K562 (cell line): ENCODE data around the gene AIPL1. TPM values are rescaled to one million over a fixed set of nuclear protein-coding genes. Genes with fewer than 3 reads are reported as not detected.

Source experiments
- CGGBP1 ChIP-seq: fragments of 250-450 bp; sonication (Bioruptor Pico); IDR thresholded peaks from 2 replicates; pipeline ENCODE4 v1.9.0; 2021; ENCODE audit warnings: mild to moderate bottlenecking
- CREB1 ChIP-seq, 2 experiments: sonication (generic) in 1 of 2; formaldehyde crosslinking in 1 of 2; IDR thresholded peaks; 2 replicates each; pipeline versions ENCODE4 v1.6.1 to v1.8.0; 2012 to 2022; ENCODE audit warnings: inconsistent platforms in 1 of 2, mild to moderate bottlenecking in 1 of 2, missing genetic modification reagents in 1 of 2, moderate library complexity in 1 of 2
- CREBBP ChIP-seq: IDR thresholded peaks from one replicate; pipeline ENCODE4 v1.6.1; 2012; ENCODE audit warnings: low read depth, mild to moderate bottlenecking, control low read depth, inconsistent platforms, low read length
- CTCF ChIP-seq, 3 experiments: IDR thresholded peaks in 2 of 3; conservative IDR thresholded peaks in 1 of 3; 2 replicates each; pipeline ENCODE4 v1.5.1; 2011 to 2012; ENCODE audit warnings: low read length in 3 of 3, mild to moderate bottlenecking in 3 of 3, control low read depth in 2 of 3, improper control_type of control experiment in 1 of 3, inconsistent platforms in 1 of 3, low read depth in 1 of 3, mixed read lengths in 1 of 3, moderate library complexity in 1 of 3; ENCODE audit not compliant: insufficient read depth in 2 of 3
- GABPB1 ChIP-seq: sonication (generic); formaldehyde crosslinking; IDR thresholded peaks from 2 replicates; pipeline ENCODE4 v1.8.0; 2022; ENCODE audit warnings: mild to moderate bottlenecking, missing genetic modification reagents
- HIVEP1 ChIP-seq: fragments of 250-450 bp; sonication (Bioruptor Pico); IDR thresholded peaks from 2 replicates; pipeline ENCODE4 v1.4.0; 2020; ENCODE audit warnings: mild to moderate bottlenecking
- HMGN3 ChIP-seq: IDR thresholded peaks from 2 replicates; pipeline ENCODE4 v1.6.1; 2011; ENCODE audit warnings: borderline replicate concordance, low read depth, mild to moderate bottlenecking, mixed read lengths, low read length; ENCODE audit not compliant: insufficient read length; ENCODE audit errors: extremely low read depth
- KHSRP ChIP-seq: fragments of 450-650 bp; IDR thresholded peaks from 2 replicates; pipeline ENCODE4 v1.6.1; 2017
- KLF16 ChIP-seq: IDR thresholded peaks from 2 replicates; pipeline ENCODE4 v1.6.1; 2016; ENCODE audit warnings: antibody characterized with exemption
- MAFF ChIP-seq: IDR thresholded peaks from 2 replicates; pipeline ENCODE4 v1.6.1; 2012; ENCODE audit warnings: low read length, improper control_type of control experiment
- NR2F6 ChIP-seq: fragments of 450-650 bp; formaldehyde crosslinking; IDR thresholded peaks from 2 replicates; pipeline ENCODE4 v1.4.0; 2020; ENCODE audit warnings: mild to moderate bottlenecking
- PTTG1 ChIP-seq: fragments of 450-650 bp; IDR thresholded peaks from 2 replicates; pipeline ENCODE4 v1.6.1; 2016; ENCODE audit warnings: low read depth, mild to moderate bottlenecking, missing genetic modification characterization, missing compliant biosample characterization
- RBBP5 ChIP-seq: fragments of 200-600 bp; sonication (generic); IDR thresholded peaks from 2 replicates; pipeline ENCODE4 v1.6.1; 2012; ENCODE audit warnings: borderline replicate concordance, mild to moderate bottlenecking, low read length, control low read depth, inconsistent platforms; ENCODE audit not compliant: insufficient read depth, poor library complexity, severe bottlenecking
- RBFOX2 ChIP-seq: fragments of 200-400 bp; formaldehyde crosslinking; IDR thresholded peaks from 2 replicates; pipeline ENCODE4 v1.6.1; 2017; ENCODE audit warnings: low read depth, mild to moderate bottlenecking, low read length, moderate library complexity
- SNIP1 ChIP-seq: fragments of 450-650 bp; IDR thresholded peaks from 2 replicates; pipeline ENCODE4 v1.7.1; 2017; ENCODE audit warnings: low read depth, mild to moderate bottlenecking
- USF2 ChIP-seq: sonication (generic); formaldehyde crosslinking; IDR thresholded peaks from 2 replicates; pipeline ENCODE4 v1.5.0; 2020; ENCODE audit warnings: missing genetic modification reagents
- XRCC3 ChIP-seq: fragments of 450-650 bp; IDR thresholded peaks from 2 replicates; pipeline ENCODE4 v1.6.1; 2017; ENCODE audit warnings: mild to moderate bottlenecking, moderate library complexity
- ZNF232 ChIP-seq: sonication (generic); formaldehyde crosslinking; IDR thresholded peaks from 2 replicates; pipeline ENCODE4 v1.8.0; 2022; ENCODE audit warnings: mild to moderate bottlenecking, missing genetic modification reagents
- ZNF280A ChIP-seq: fragments of 450-650 bp; IDR thresholded peaks from 2 replicates; pipeline ENCODE4 v1.6.1; 2018; ENCODE audit warnings: mild to moderate bottlenecking, low read depth; ENCODE audit not compliant: partially characterized antibody
- ZSCAN29 ChIP-seq: fragments of 450-650 bp; IDR thresholded peaks from 2 replicates; pipeline ENCODE4 v1.6.1; 2017
- polyA plus RNA-seq, 8 experiments: library from polyadenylated mRNA; depleted of rRNA in 4 of 8; stranded (reverse) in 5 of 8; unstranded in 3 of 8; fragments of >200 nt; fragmentation: Nextera tagmentation in 2 of 8; fragmentation: Illumina TruSeq in 1 of 8; extraction: Ambion mirVana in 2 of 8; extraction: Trizol in 1 of 8; gene quantifications; 2 replicates each; pipeline versions ENCODE4 v1.2.1 to v1.2.3, GENCODE V29; 2011 to 2014; ENCODE audit warnings: inconsistent platforms in 1 of 8, missing spikeins in 1 of 8
- total RNA-seq, 7 experiments: library from RNA; depleted of rRNA in 6 of 7; stranded (reverse); fragments of >200 nt in 6 of 7; fragmentation: Illumina TruSeq in 2 of 7; extraction: Trizol in 2 of 7; gene quantifications; 2 replicates each; pipeline versions ENCODE4 v1.2.1 to v1.2.3, GENCODE V29; 2011 to 2021; ENCODE audit warnings: low replicate concordance in 1 of 7

The AIPL1 gene
- total and polyA plus RNA-seq, 9 of the 15 experiments (the other 6 are each of a cell fraction or from before 2014, with no cell fraction given): not detected

GRCh38 chr17:6443692-6444570 is 9.0 kb upstream of the AIPL1 start, which contains the start of gene PIMREG (continued):
- no peak for TF ChIP-seq RBBP5
- TF ChIP-seq ZSCAN29: peak; percentile 92
- no peak for TF ChIP-seq CREBBP
- TF ChIP-seq CGGBP1 (CRISPR knock-in tag): no peak
- TF ChIP-seq USF2 (CRISPR knock-in tag): no peak
- TF ChIP-seq PTTG1 (tag): no peak
- no peak for TF ChIP-seq CTCF (IDR thresholded peaks at IDR 0.05 in 2 of 3, conservative IDR thresholded peaks at IDR 0.05 in 1 of 3; ENCODE audit: insufficient read depth in 2 of 3, low read depth in 1 of 3, low read length in 3 of 3)
- no peak for TF ChIP-seq HIVEP1 (CRISPR knock-in tag)
- no peak for TF ChIP-seq KHSRP
- no peak for TF ChIP-seq ZNF280A
- TF ChIP-seq HMGN3: no peak
- TF ChIP-seq GABPB1 (CRISPR knock-in tag): no peak
- TF ChIP-seq MAFF: no peak
- no peak for TF ChIP-seq NR2F6 (CRISPR knock-in tag)
- TF ChIP-seq KLF16: no peak
- no peak for TF ChIP-seq XRCC3
- no peak for TF ChIP-seq ZNF232 (CRISPR knock-in tag)
- TF ChIP-seq CREB1 (IDR thresholded peaks at IDR 0.05): no peak
- TF ChIP-seq CREB1 (CRISPR knock-in tag; IDR thresholded peaks at IDR 0.05): peak; percentile 37; the same call in 1 of the 2 replicates
- TF ChIP-seq SNIP1: no peak
- peak; percentile 90 for TF ChIP-seq RBFOX2
